ENCODE data around the gene DUOX1.

DUOX1 gene

GRCh38 chr15:45149060-45149459 is 19.3 kb downstream of the DUOX1 start:
- ATAC-seq: no peak
- TF ChIP-seq PPARA (CRISPR knock-in tag; IDR thresholded peaks at IDR 0.05; ENCODE audit: borderline replicate concordance): no peak
- TF ChIP-seq GLIS3 (CRISPR knock-in tag; IDR thresholded peaks at IDR 0.05): no peak
- no peak for TF ChIP-seq ZFP3 (CRISPR knock-in tag; IDR thresholded peaks at IDR 0.05)
- no peak for TF ChIP-seq BACH2 (CRISPR knock-in tag; IDR thresholded peaks at IDR 0.05; ENCODE audit: borderline replicate concordance)
- TF ChIP-seq RARB (CRISPR knock-in tag; IDR thresholded peaks at IDR 0.05): no peak
- no peak for TF ChIP-seq CSDC2 (CRISPR knock-in tag; IDR thresholded peaks at IDR 0.05)
- TF ChIP-seq, protein P1, sequence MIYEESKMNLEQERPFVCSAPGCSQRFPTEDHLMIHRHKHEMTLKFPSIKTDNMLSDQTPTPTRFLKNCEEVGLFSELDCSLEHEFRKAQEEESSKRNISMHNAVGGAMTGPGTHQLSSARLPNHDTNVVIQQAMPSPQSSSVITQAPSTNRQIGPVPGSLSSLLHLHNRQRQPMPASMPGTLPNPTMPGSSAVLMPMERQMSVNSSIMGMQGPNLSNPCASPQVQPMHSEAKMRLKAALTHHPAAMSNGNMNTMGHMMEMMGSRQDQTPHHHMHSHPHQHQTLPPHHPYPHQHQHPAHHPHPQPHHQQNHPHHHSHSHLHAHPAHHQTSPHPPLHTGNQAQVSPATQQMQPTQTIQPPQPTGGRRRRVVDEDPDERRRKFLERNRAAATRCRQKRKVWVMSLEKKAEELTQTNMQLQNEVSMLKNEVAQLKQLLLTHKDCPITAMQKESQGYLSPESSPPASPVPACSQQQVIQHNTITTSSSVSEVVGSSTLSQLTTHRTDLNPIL (CRISPR knock-in tag; IDR thresholded peaks at IDR 0.05; ENCODE audit: low read depth): no peak
- no peak for TF ChIP-seq ZNF70 (CRISPR knock-in tag; IDR thresholded peaks at IDR 0.05)
- no peak for TF ChIP-seq PATZ1 (CRISPR knock-in tag; IDR thresholded peaks at IDR 0.05; ENCODE audit: borderline replicate concordance)
- TF ChIP-seq ARNTL (CRISPR knock-in tag; IDR thresholded peaks at IDR 0.05; ENCODE audit: borderline replicate concordance, low read depth): no peak
- TF ChIP-seq CSRNP3 (CRISPR knock-in tag; IDR thresholded peaks at IDR 0.05): no peak
- no peak for TF ChIP-seq ISL1 (CRISPR knock-in tag; IDR thresholded peaks at IDR 0.05)
- no peak for TF ChIP-seq ZC3H10 (CRISPR knock-in tag; IDR thresholded peaks at IDR 0.05)

- TF ChIP-seq CSRNP3 (CRISPR knock-in tag; IDR thresholded peaks at IDR 0.05): no peak
- no peak; the same call in 2 of the 3 replicates for ATAC-seq
Observed at GRCh38 chr15:45150481-45150880, 20.7 kb downstream of the DUOX1 start.

DNA sequence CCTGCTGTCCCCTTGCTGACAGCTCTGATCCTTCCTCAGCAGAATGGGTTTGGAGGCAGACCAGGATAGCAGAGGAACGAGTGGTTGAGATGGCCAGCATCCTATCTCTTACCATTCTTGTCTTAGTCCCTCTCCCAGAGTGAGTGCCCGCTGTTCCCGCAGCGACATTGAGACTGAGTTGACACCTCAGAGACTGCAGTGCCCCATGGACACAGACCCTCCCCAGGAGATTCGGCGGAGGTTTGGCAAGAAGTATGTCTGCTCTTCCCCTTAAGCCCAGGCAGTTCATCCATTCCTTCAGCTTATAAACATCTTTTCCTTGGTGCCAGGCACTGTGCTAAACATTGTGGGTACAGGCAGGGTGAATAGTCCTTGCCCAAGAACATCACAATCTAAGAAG is 21.2 kb downstream of the DUOX1 start:
- no peak for ATAC-seq
- no peak for TF ChIP-seq CSRNP3 (CRISPR knock-in tag; IDR thresholded peaks at IDR 0.05)
- no peak for TF ChIP-seq BACH2 (CRISPR knock-in tag; IDR thresholded peaks at IDR 0.05; ENCODE audit: borderline replicate concordance)
- no peak for TF ChIP-seq TOX (CRISPR knock-in tag; IDR thresholded peaks at IDR 0.05; ENCODE audit: borderline replicate concordance)
- TF ChIP-seq TCF4 (CRISPR knock-in tag; IDR thresholded peaks at IDR 0.05; ENCODE audit: borderline replicate concordance): no peak
- TF ChIP-seq ZFP3 (CRISPR knock-in tag; IDR thresholded peaks at IDR 0.05): no peak
- no peak for TF ChIP-seq CSDC2 (CRISPR knock-in tag; IDR thresholded peaks at IDR 0.05)
- TF ChIP-seq PATZ1 (CRISPR knock-in tag; IDR thresholded peaks at IDR 0.05; ENCODE audit: borderline replicate concordance): no peak
- no peak for TF ChIP-seq ZNF8 (CRISPR knock-in tag; IDR thresholded peaks at IDR 0.05)
- no peak for TF ChIP-seq ZC3H10 (CRISPR knock-in tag; IDR thresholded peaks at IDR 0.05)
- TF ChIP-seq, protein P1 (CRISPR knock-in tag; IDR thresholded peaks at IDR 0.05; ENCODE audit: low read depth): no peak
- TF ChIP-seq, protein P2, sequence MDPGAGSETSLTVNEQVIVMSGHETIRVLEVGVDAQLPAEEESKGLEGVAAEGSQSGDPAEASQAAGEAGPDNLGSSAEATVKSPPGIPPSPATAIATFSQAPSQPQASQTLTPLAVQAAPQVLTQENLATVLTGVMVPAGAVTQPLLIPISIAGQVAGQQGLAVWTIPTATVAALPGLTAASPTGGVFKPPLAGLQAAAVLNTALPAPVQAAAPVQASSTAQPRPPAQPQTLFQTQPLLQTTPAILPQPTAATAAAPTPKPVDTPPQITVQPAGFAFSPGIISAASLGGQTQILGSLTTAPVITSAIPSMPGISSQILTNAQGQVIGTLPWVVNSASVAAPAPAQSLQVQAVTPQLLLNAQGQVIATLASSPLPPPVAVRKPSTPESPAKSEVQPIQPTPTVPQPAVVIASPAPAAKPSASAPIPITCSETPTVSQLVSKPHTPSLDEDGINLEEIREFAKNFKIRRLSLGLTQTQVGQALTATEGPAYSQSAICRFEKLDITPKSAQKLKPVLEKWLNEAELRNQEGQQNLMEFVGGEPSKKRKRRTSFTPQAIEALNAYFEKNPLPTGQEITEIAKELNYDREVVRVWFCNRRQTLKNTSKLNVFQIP (CRISPR knock-in tag; IDR thresholded peaks at IDR 0.05; ENCODE audit: borderline replicate concordance, low read depth): no peak
- no peak for TF ChIP-seq ESRRG (CRISPR knock-in tag; IDR thresholded peaks at IDR 0.05)
- no peak for TF ChIP-seq RARB (CRISPR knock-in tag; IDR thresholded peaks at IDR 0.05)
- no peak for TF ChIP-seq PPARA (CRISPR knock-in tag; IDR thresholded peaks at IDR 0.05; ENCODE audit: borderline replicate concordance)
- TF ChIP-seq, protein P3, sequence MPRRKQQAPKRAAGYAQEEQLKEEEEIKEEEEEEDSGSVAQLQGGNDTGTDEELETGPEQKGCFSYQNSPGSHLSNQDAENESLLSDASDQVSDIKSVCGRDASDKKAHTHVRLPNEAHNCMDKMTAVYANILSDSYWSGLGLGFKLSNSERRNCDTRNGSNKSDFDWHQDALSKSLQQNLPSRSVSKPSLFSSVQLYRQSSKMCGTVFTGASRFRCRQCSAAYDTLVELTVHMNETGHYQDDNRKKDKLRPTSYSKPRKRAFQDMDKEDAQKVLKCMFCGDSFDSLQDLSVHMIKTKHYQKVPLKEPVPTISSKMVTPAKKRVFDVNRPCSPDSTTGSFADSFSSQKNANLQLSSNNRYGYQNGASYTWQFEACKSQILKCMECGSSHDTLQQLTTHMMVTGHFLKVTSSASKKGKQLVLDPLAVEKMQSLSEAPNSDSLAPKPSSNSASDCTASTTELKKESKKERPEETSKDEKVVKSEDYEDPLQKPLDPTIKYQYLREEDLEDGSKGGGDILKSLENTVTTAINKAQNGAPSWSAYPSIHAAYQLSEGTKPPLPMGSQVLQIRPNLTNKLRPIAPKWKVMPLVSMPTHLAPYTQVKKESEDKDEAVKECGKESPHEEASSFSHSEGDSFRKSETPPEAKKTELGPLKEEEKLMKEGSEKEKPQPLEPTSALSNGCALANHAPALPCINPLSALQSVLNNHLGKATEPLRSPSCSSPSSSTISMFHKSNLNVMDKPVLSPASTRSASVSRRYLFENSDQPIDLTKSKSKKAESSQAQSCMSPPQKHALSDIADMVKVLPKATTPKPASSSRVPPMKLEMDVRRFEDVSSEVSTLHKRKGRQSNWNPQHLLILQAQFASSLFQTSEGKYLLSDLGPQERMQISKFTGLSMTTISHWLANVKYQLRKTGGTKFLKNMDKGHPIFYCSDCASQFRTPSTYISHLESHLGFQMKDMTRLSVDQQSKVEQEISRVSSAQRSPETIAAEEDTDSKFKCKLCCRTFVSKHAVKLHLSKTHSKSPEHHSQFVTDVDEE (CRISPR knock-in tag; IDR thresholded peaks at IDR 0.05): no peak
- no peak for TF ChIP-seq ZFP30 (CRISPR knock-in tag; IDR thresholded peaks at IDR 0.05)
- no peak for TF ChIP-seq GLIS3 (CRISPR knock-in tag; IDR thresholded peaks at IDR 0.05)
- no peak for TF ChIP-seq OSR1 (CRISPR knock-in tag; IDR thresholded peaks at IDR 0.05)
- TF ChIP-seq SNAI2 (CRISPR knock-in tag; IDR thresholded peaks at IDR 0.05): no peak

Data from SK-N-SH treated with all-trans-retinoic acid at 6 μM for 48 hours (cell line).